ENCODE measurements around the gene SCFD2. TPM values are rescaled to one million over a fixed set of nuclear protein-coding genes. Genes with fewer than 3 reads are reported as not detected.

The SCFD2 gene
- total and polyA plus RNA-seq, 2 of the 8 experiments (the other 6 are each of a cell fraction or from before 2014, with no cell fraction given) = 6.2 to 10.2 TPM

DNA sequence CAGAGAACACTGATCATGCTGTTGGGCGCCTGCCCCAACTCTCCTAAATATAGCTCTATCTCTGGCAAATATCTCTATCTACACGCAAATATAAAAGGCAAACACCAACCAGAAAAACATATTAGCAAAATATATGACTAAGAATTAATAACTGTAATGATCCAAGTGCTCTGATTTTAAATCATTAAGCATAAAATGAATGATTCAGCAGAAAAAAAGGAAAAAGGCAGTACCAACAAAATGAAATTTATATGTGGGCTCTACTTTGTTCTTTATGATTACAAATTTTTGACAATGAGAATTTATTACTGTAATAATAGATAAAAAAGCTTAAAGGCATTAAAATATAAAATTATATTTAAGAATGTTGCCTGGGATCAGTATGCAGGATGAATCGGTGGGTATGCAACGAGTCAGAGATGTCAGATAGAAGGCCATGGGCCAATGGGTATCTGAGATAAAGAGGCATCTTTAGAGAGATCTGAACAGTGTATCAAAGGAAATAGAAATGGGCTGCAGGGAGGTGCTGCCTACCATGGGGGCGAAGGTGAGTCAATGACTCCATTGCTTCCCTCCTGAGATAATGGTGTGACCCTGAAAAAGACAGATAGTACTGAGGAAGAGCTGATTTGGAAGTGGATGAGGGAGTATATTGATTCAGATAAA lies 234.8 kb downstream of the SCFD2 start:
- Histone ChIP-seq H3K79me2 (ENCODE audit: control insufficient read depth in 1 of 2, insufficient read depth in 2 of 2, low read length in 2 of 2) (no peaks in the 10 kb centered on the region), H3K14ac (ENCODE audit: insufficient read length) (no peak overlapping the region), H2BK20ac (ENCODE audit: low read length) (no peak overlapping the region), H2AFZ (ENCODE audit: low read length) (no peak overlapping the region), H2BK120ac (replicated peaks; ENCODE audit: low read depth, low read length) (no peak overlapping the region), H3K79me1 (ENCODE audit: low read depth, low read length) (no peaks in the 10 kb centered on the region), H3K23me2 (ENCODE audit: low read depth, low read length) (no peaks in the 10 kb centered on the region), H3K27me3 (replicated peaks in 1 of 4; ENCODE audit: control insufficient read depth in 3 of 4, extremely low read depth in 1 of 4, insufficient read depth in 3 of 4, low read length in 3 of 4) (no peaks in the 10 kb centered on the region), H3K9me3 (ENCODE audit: insufficient read depth in 2 of 2, low read depth in 1 of 2, low read length in 1 of 2) (no peaks in the 10 kb centered on the region), H3K18ac (ENCODE audit: extremely low read depth, low read length) (no peak overlapping the region), H4K5ac (ENCODE audit: insufficient read length, low read depth, low read length) (no peak overlapping the region), H3K4me3 (ENCODE audit: extremely low read depth in 1 of 4, insufficient read depth in 2 of 4, low read depth in 3 of 4, low read length in 4 of 4) (no peak overlapping the region), H3K56ac (replicated peaks; ENCODE audit: insufficient read length, low read depth, low read length) (no peak overlapping the region), H3K23ac (ENCODE audit: insufficient read length) (no peak overlapping the region), H3K4ac (replicated peaks; ENCODE audit: insufficient read length, low read depth, low read length) (no peak overlapping the region), H3K4me2 (ENCODE audit: insufficient read depth in 1 of 2, low read depth in 2 of 2, low read length in 2 of 2) (no peak overlapping the region), H4K20me1 (replicated peaks in 1 of 2; ENCODE audit: control insufficient read depth in 1 of 2, insufficient read depth in 2 of 2, low read length in 2 of 2) (no peaks in the 10 kb centered on the region), H3K9ac (replicated peaks in 1 of 4; ENCODE audit: extremely low read depth in 1 of 4, low read depth in 3 of 4, low read length in 3 of 4) (no peak overlapping the region), H3K4me1 (replicated peaks in 1 of 4; ENCODE audit: control insufficient read depth in 3 of 4, insufficient read depth in 4 of 4, low read length in 3 of 4) (no peaks in the 10 kb centered on the region; a peak in 1 of 7 replicates), H3K36me3 (ENCODE audit: control insufficient read depth in 2 of 4, insufficient read depth in 4 of 4, low read length in 3 of 4) (no peaks in the 10 kb centered on the region), H2BK15ac (ENCODE audit: low read length) (no peak overlapping the region), H3K27ac (ENCODE audit: low read depth, low read length) (no peak overlapping the region), H2AK5ac (ENCODE audit: low read depth, low read length) (no peak overlapping the region), H2BK12ac (ENCODE audit: low read depth, low read length) (no peak overlapping the region), H4K8ac (ENCODE audit: extremely low read depth, insufficient read depth, low read length) (no peak overlapping the region), H2BK5ac (ENCODE audit: low read depth, low read length) (no peak overlapping the region), H4K91ac (replicated peaks; ENCODE audit: insufficient read length, low read length) (no peak overlapping the region)
- CTCF ChIA-PET (ENCODE audit: partially characterized antibody) = interaction anchor here (0.8 to 1.4 kb wide), 3 partner anchors 10 to 106 kb away, joined by 3 to 4 read pairs (median 4); no protein-coding TSS in a partner anchor
- DNase-seq (ENCODE audit: low read depth in 1 of 2, low spot score in 2 of 2) (no peak), FAIRE-seq (no peak)
- WGBS, 2 experiments (ENCODE audit: extremely low coverage in 1 of 2, insufficient coverage in 1 of 2, insufficient read length in 1 of 2, insufficient replicate concordance in 2 of 2, low coverage in 1 of 2, low lambda C conversion rate in 2 of 2, missing lambda C conversion rate in 1 of 2) = 88% methylated on average over 5 of the region's 5 CpGs; no CpG with 5 or more reads in 1 of the 2 experiments
- TF ChIP-seq, protein P1, sequence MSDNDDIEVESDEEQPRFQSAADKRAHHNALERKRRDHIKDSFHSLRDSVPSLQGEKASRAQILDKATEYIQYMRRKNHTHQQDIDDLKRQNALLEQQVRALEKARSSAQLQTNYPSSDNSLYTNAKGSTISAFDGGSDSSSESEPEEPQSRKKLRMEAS (IDR thresholded peaks at IDR 0.05) = no peak
- no peak for TF ChIP-seq JUN (IDR thresholded peaks at IDR 0.05; ENCODE audit: low read depth, low read length)
- POLR2A ChIA-PET (ENCODE audit: partially characterized antibody) = interaction anchor here (0.6 kb wide), 1 partner anchor 12 kb away, joined by 3 read pairs; no protein-coding TSS in a partner anchor

All from H1 (cell line).